Right ventricle myocardium inferior (tissue), 1 donor: ENCODE data around the gene TECR. TPM values are rescaled to one million over a fixed set of nuclear protein-coding genes. Genes with fewer than 3 reads are reported as not detected.
"Not testable (repeated sequence)": the region's sequence is repeated elsewhere in the genome, so short reads cannot be mapped to it uniquely, and the experiment has no call there.

Experiments
- ATAC-seq: fragments of 200-7000 bp; cut with Tn5 transposase; one replicate; pipeline ENCODE4 v1.9.1; 2020; ENCODE audit warnings: mild to moderate bottlenecking, moderate library complexity
- DNase-seq: peaks from one replicate; pipeline ENCODE4 v3.0.0; 2021; ENCODE audit errors: missing footprints
- intact Hi-C: fragments of 100-400 bp; cut with DNase I; formaldehyde crosslinking; loops from one replicate; pipeline ENCODE4 v1.11.0; 2022
- total RNA-seq: library from RNA; stranded (reverse); fragmentation: NEBNext Ultra II Directional; extraction: Animal tissue kit (Norgen Biotek cat#: 25700); gene quantifications from one replicate; pipeline ENCODE4 v1.2.1, GENCODE V29; 2021
- donor health status: DM: no; HTN: yes; CAD: no; lungs with severe emphysema.

Gene TECR
- total RNA-seq, 1 donor from 2014 or later: 77.4 TPM

- intact Hi-C loops: no loop called here
- DNase-seq (peak; percentile 18), ATAC-seq (no peak)
These were observed 25.0 kb downstream of the TECR start for GRCh38 chr19:14554382-14554812.

- DNase-seq (peak; percentile 18), ATAC-seq (no peak)
- intact Hi-C loops: no loop called here
These were observed 26.7 kb downstream of the TECR start for GRCh38 chr19:14555918-14556661.

- ATAC-seq (peak; percentile 45), DNase-seq (peak; percentile 90)
- intact Hi-C loops: no loop called here
These were observed 27.3 kb downstream of the TECR start for GRCh38 chr19:14556662-14557188.

- intact Hi-C loops: no loop called here
- DNase-seq: peak; percentile 73
- no peak for ATAC-seq
These were observed 29.1 kb downstream of the TECR start for GRCh38 chr19:14558370-14559066.

GRCh38 chr19:14559916-14560775 lies 30.8 kb downstream of the TECR start:
- ATAC-seq (peak; percentile 69), DNase-seq (no peak)
- intact Hi-C loops: no loop called here

- DNase-seq: no peak
- intact Hi-C loops: no loop called here
These were observed 31.3 kb downstream of the TECR start for GRCh38 chr19:14560776-14561108.

GRCh38 chr19:14561249-14561648 lies 31.9 kb downstream of the TECR start:
- intact Hi-C loops: no loop called here
- no peak for ATAC-seq
- DNase-seq: no peak

More at GRCh38 chr19:14560776-14561108, 31.3 kb downstream of the TECR start:
- no peak for ATAC-seq

- intact Hi-C loops: no loop called here
- ATAC-seq (peak; percentile 32), DNase-seq (no peak)
These were observed 32.5 kb downstream of the TECR start for GRCh38 chr19:14561847-14562351.

GRCh38 chr19:14562660-14563589 lies 33.5 kb downstream of the TECR start:
- ATAC-seq (no peak), DNase-seq (no peak)
- intact Hi-C loops: no loop called here

- ATAC-seq: no peak
- intact Hi-C loops: no loop called here
- no peak for DNase-seq
These were observed 34.2 kb downstream of the TECR start for GRCh38 chr19:14563590-14563926.

- peak; percentile 7 for ATAC-seq
- DNase-seq: no peak
- intact Hi-C loops: no loop called here
These were observed 34.7 kb downstream of the TECR start for GRCh38 chr19:14563989-14564651.

GRCh38 chr19:14564652-14565297 lies 35.4 kb downstream of the TECR start:
- intact Hi-C loops, DNase-seq, ATAC-seq: not testable (repeated sequence)

- DNase-seq (no peak), ATAC-seq (no peak)
- intact Hi-C loops: no loop called here
These were observed 35.9 kb downstream of the TECR start for GRCh38 chr19:14565298-14565679.

GRCh38 chr19:14565765-14566711 lies 36.6 kb downstream of the TECR start:
- DNase-seq (no peak), ATAC-seq (no peak)
- intact Hi-C loops: no loop called here

- DNase-seq (no peak), ATAC-seq (no peak)
- intact Hi-C loops: no loop called here
These were observed 37.3 kb downstream of the TECR start for GRCh38 chr19:14566712-14567077.

GRCh38 chr19:14567079-14567478 lies 37.7 kb downstream of the TECR start:
- DNase-seq (no peak), ATAC-seq (no peak)
- intact Hi-C loops: no loop called here
